Activated CD4-positive, alpha-beta T cell treated with anti-CD3 and anti-CD28 coated beads, Interleukin-2, amount 10 ng/mL, durations not matched to agents 24 days and 14 days (primary cell): Measurements from ENCODE around the gene FSTL1. TPM values are rescaled to one million over a fixed set of nuclear protein-coding genes. Genes with fewer than 3 reads are reported as not detected.
"Not testable (repeated sequence)": the region's sequence is repeated elsewhere in the genome, so short reads cannot be mapped to it uniquely, and the experiment has no call there.

Experiments
- DNase-seq: peaks from one replicate; pipeline ENCODE4 v3.0.0; 2022
- H3K27ac Mint-ChIP-seq: one replicate; pipeline ENCODE4 v1.8.0; 2022; ENCODE audit warnings: mild to moderate bottlenecking, mixed read lengths
- H3K27me3 Mint-ChIP-seq: one replicate; pipeline ENCODE4 v1.8.0; 2022; ENCODE audit warnings: mixed read lengths
- H3K36me3 Mint-ChIP-seq: one replicate; pipeline ENCODE4 v1.8.0; 2022; ENCODE audit warnings: low read depth, mild to moderate bottlenecking, mixed read lengths
- H3K4me1 Mint-ChIP-seq: one replicate; pipeline ENCODE4 v1.8.0; 2021; ENCODE audit warnings: mixed read lengths
- H3K4me3 Mint-ChIP-seq: one replicate; pipeline ENCODE4 v1.8.0; 2022; ENCODE audit warnings: mild to moderate bottlenecking, moderate library complexity, mixed read lengths
- H3K9me3 Mint-ChIP-seq: one replicate; pipeline ENCODE4 v1.8.0; 2021; ENCODE audit warnings: mixed read lengths
- intact Hi-C: fragments of 100-400 bp; cut with micrococcal nuclease; formaldehyde crosslinking; loops from one replicate; pipeline ENCODE4 v1.15.1; 2023
- total RNA-seq: library from RNA; stranded (reverse); gene quantifications from 2 replicates; pipeline ENCODE4 v1.2.3, GENCODE V29; 2022

The FSTL1 gene
- total RNA-seq, 1 donor from 2014 or later, result 0.26 TPM

DNA sequence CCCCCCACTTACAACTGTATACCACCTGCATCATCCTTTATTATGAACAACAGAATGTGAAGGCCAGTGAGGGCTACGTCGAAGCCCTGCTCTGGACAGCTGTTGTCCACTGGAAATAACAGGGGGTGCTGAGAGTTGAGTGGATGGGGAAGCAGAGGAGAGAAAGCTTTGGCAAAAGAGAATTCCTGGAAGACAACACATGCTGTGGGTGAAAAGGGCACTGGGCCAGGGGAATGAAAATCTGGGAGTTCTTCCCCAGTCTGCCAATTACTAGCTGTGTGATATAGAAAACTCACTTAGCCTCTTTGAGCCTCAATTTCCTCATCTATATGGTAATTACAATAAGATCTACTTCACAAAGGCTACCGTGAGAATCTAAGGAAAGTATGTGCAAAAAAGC is 40.7 kb downstream of the FSTL1 start:
- no peaks in the 10 kb centered on the region for H3K4me1 Mint-ChIP-seq
- intact Hi-C loops, result loop anchor here (10.0 kb wide), 1 partner anchor 385 kb away; no protein-coding TSS in a partner anchor
- H3K27me3 Mint-ChIP-seq, result no peaks in the 10 kb centered on the region
- no peak for DNase-seq
- no peaks in the 10 kb centered on the region for H3K36me3 Mint-ChIP-seq
- no peak overlapping the region for H3K27ac Mint-ChIP-seq
- H3K9me3 Mint-ChIP-seq, result no peaks in the 10 kb centered on the region
- H3K4me3 Mint-ChIP-seq, result no peak overlapping the region

DNA sequence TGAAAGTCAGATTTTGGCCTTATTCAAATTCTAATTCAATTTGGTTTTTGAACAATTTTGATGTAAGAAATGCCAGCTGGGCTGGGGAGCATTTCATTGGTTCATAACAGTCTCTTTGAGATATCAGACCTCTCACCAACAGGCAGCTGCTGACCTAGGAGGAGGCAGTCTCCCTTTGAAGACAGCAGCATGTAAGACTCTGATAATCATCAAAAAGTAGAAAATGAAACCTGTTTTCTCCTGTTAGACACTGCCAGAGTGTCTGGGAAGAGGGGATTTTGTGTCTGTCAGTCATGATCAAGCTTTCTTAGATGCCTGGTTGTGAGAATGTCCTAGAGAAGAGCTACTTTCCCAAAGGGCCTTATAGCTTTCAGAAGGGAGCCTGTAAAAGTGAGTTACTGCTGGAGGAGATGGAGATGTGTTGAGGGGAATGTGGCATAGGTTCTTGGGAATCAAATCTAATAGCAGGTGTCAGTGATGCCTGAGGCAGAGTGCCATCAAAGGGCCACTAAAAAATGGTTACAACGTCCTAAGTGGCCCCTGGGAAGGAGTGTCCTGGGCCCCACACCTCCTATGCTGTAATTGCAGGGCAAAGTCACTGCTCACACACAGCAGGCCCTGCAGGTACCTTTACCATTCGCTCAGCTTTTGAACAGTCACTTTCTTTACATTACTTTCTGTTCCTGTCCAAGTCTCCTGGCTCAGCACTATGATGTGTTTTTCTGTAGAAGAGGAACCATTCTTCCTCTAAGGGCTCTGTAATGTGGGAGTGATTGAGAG is 43.1 kb downstream of the FSTL1 start:
- H3K4me1 Mint-ChIP-seq, result no peaks in the 10 kb centered on the region
- H3K36me3 Mint-ChIP-seq, result no peaks in the 10 kb centered on the region
- no peaks in the 10 kb centered on the region for H3K27me3 Mint-ChIP-seq
- intact Hi-C loops, result no loop called here
- no peak overlapping the region for H3K27ac Mint-ChIP-seq
- no peak for DNase-seq
- H3K9me3 Mint-ChIP-seq, result no peaks in the 10 kb centered on the region
- H3K4me3 Mint-ChIP-seq, result no peak overlapping the region

DNA sequence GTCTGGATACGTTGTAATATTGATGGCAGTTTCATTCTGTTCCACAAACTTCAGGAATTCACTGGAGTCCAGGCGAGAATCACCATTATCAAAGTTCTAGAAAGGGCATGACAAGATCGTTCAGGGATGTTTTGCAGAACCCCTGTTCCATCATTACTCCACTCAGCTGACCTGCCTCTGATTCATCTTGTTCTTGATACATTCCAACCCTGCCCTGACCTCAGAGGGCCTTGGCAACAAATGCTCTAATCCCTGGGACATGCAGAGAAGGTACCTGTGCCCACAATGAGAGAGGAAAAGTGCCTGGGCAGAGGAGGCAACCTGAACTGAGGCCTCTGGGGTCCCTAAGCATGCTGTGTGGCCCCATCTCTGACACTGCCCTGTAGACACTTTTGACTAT is 45.9 kb downstream of the FSTL1 start:
- Mint-ChIP-seq H3K27ac (no peak overlapping the region), H3K27me3 (no peaks in the 10 kb centered on the region), H3K4me1 (no peaks in the 10 kb centered on the region), H3K4me3 (no peak overlapping the region), H3K9me3 (no peaks in the 10 kb centered on the region), H3K36me3 (no peaks in the 10 kb centered on the region)
- intact Hi-C loops, result no loop called here
- DNase-seq, result no peak

DNA sequence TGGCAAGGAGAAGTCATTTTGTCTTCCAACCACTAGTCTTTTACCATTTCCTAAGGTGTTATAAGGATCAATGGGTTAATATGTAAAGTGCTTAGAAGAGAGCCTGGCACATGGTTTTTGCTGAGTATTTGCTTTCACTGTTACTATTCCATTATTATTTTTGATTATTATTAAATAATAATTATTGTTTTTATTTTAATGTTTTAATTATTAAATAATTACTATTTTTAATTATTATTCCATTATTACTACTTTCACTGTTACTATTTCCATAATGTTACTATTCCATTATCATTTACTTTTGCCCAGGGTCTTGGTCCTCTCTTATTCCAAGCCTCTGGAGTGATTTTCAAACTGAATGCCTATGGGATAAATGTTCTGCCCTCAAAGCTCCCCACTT is 48.5 kb downstream of the FSTL1 start:
- H3K27me3 Mint-ChIP-seq, result no peaks in the 10 kb centered on the region
- intact Hi-C loops, result no loop called here
- H3K4me1 Mint-ChIP-seq, result no peaks in the 10 kb centered on the region

DNA sequence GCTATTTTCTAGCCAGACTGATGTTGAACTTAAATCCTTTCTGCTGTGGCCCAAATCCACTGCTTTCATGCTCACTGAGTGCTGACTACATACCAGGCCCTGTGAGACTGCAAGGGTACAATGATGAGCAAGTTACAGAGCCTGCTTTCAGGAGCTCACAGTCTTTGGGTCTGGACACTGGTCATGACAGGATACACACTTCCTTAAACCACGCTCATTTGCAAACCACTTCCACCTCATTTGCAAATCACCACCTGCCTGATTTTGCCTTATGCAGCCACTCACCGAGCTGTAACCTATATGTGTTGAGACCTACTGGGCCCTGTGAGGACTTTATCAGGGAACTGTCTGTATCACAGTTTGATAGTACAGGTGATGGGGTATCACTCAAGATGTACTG is 51.4 kb downstream of the FSTL1 start:
- Mint-ChIP-seq H3K36me3 (no peaks in the 10 kb centered on the region), H3K27ac (no peak overlapping the region), H3K4me1 (no peaks in the 10 kb centered on the region), H3K9me3 (no peaks in the 10 kb centered on the region), H3K27me3 (peaks cover 7% of the 10 kb centered on the region), H3K4me3 (no peak overlapping the region)
- intact Hi-C loops, result no loop called here
- DNase-seq, result no peak

More for the DNA sequence above, 48.5 kb downstream of the FSTL1 start:
- Mint-ChIP-seq H3K4me3 (no peak overlapping the region), H3K9me3 (no peaks in the 10 kb centered on the region), H3K36me3 (no peaks in the 10 kb centered on the region), H3K27ac (no peak overlapping the region)
- no peak for DNase-seq

DNA sequence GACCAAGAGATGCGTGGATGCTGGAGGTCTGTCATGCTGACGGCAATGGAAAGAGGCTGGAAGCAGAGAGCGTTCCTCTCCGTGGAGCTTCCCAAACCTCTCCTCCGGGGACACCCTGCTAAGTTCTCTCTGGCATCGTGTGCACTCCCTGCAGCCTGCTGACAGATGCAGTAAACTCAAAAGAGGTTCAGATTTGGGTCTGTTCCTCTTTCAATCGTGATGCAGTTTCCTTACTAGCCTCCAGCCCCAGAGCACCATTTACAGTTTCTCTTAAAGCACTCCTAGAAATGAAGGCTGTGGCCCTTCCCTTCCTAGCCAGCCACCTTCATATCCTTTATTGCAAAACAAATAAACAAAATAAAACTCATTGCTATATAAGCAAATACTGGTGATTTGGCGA is 54.3 kb downstream of the FSTL1 start:
- H3K36me3 Mint-ChIP-seq, result no peaks in the 10 kb centered on the region
- no peak overlapping the region for H3K4me3 Mint-ChIP-seq
- H3K27me3 Mint-ChIP-seq, result peaks cover 7% of the 10 kb centered on the region
- no peak overlapping the region for H3K27ac Mint-ChIP-seq
- intact Hi-C loops, result no loop called here
- no peaks in the 10 kb centered on the region for H3K9me3 Mint-ChIP-seq
- no peaks in the 10 kb centered on the region for H3K4me1 Mint-ChIP-seq
- DNase-seq, result no peak

DNA sequence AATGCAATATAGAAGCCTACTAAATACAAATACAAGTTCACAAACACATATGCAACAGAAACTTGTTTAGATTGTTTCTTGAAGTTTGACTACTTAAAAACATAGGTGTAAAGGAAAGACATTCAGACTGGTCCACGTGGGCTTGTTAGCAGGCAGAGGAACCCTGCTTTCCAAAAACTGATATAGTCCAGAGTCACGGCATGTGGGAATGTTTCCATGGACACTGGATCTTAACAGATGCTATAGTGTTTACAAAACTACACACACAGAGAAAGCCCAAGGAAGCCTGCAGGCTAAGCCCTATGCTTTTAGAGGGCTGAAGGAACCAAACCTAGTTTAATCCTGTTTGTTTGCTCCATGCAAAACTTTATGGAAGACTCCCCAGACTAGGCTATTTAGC is 56.4 kb downstream of the FSTL1 start:
- no peak for DNase-seq
- Mint-ChIP-seq H3K9me3 (no peaks in the 10 kb centered on the region), H3K27me3 (peaks cover 11% of the 10 kb centered on the region), H3K4me1 (no peaks in the 10 kb centered on the region), H3K4me3 (no peak overlapping the region), H3K27ac (no peak overlapping the region), H3K36me3 (no peaks in the 10 kb centered on the region)
- intact Hi-C loops, result no loop called here

DNA sequence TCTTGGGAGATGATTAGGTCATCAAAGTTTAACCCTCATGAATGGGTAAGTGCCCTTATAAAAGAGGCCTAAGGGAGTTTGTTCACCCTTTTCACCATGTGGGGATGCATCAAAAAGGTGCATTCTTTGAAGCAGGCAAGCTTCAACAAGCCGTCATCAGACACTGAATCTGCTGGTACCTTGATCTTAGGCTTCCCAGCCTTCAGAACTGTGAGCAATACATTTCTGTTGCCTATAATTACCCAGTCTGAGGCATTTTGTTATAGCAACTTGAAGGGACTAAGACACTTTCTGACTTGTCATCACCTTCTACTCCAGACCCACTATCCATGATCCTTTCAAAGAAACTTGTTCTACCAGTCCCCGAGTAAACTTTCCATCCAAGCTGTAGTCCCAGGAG is 57.0 kb downstream of the FSTL1 start:
- Mint-ChIP-seq H3K4me3 (no peak overlapping the region), H3K27ac (no peak overlapping the region), H3K4me1 (no peaks in the 10 kb centered on the region), H3K9me3 (no peaks in the 10 kb centered on the region), H3K36me3 (no peaks in the 10 kb centered on the region), H3K27me3 (peaks cover 11% of the 10 kb centered on the region)
- intact Hi-C loops, result no loop called here
- DNase-seq, result no peak

DNA sequence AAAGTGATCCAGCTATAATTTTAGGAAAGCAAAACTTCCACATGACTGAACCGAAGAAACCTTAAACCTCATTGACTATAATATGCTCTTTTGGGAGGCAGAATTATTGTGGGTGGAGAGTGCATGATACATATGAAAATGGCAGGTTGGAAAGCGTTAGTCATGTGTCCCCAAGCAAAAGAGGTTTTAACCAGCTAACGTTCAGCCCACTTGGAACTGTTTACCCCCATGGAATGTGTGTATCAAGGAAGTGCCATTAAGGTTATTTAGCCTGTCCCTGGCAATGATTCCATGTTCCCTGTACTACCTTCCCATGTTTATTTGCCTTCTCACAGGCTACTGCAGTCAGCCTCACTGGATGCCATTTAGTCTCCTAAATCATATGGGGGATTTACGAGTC is 57.5 kb downstream of the FSTL1 start:
- H3K4me1 Mint-ChIP-seq, result no peaks in the 10 kb centered on the region
- no peaks in the 10 kb centered on the region for H3K36me3 Mint-ChIP-seq
- H3K9me3 Mint-ChIP-seq, result no peaks in the 10 kb centered on the region
- intact Hi-C loops, result no loop called here
- H3K27me3 Mint-ChIP-seq, result peaks cover 11% of the 10 kb centered on the region
- no peak overlapping the region for H3K27ac Mint-ChIP-seq
- H3K4me3 Mint-ChIP-seq, result no peak overlapping the region
- no peak for DNase-seq

DNA sequence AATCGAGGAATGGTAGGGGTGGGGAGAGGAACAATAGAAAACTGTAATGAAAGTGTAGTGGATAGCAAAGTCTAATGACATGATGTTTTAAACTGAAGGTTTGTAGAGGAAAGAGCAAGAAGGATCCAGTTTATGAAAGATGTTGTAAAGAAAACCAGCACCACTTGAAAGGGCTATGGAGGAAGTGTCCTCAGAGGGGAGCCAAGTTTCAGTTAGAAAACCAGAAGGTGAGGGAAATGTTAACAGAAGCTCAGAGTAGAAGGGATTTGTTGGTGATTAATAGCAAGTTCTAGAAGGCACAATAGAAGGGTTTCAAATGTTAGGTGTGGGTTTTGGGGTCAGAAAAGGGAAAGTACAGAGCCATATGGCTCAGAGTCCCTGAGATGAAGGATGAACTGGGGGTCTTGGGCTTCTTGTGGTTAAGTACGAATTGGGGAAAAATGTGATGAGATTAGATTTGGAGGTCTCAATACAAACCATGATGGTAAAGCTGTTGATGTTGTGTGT is 67.8 kb downstream of the FSTL1 start:
- Mint-ChIP-seq H3K4me3 (no peak overlapping the region), H3K27ac (no peak overlapping the region)

DNA sequence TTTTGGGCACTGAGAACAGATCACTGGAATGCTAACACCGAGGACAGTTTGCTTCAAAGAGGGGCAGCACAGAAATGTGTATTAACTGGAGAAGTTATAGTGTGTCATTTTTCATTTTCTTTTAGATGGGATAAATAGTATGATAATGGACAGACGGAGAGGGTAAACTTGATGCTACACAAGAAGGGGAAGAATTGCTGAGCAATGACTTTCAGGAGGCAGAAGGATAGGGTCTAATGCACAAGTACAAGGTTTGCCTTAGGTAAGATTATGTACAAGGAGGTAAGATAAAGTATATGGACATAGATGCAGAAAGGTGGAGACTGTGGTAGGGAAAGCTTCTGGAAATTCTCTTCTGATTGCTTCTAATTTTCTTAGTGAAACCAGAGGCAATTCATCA is 69.3 kb downstream of the FSTL1 start:
- peaks cover 6% of the 10 kb centered on the region for H3K27me3 Mint-ChIP-seq
- peaks cover 4% of the 10 kb centered on the region for H3K9me3 Mint-ChIP-seq
- H3K4me1 Mint-ChIP-seq, result no peaks in the 10 kb centered on the region
- intact Hi-C loops, result no loop called here
- no peak for DNase-seq
- no peaks in the 10 kb centered on the region for H3K36me3 Mint-ChIP-seq
- H3K27ac Mint-ChIP-seq, result no peak overlapping the region
- H3K4me3 Mint-ChIP-seq, result no peak overlapping the region

More for the DNA sequence above, 67.8 kb downstream of the FSTL1 start:
- H3K27me3 Mint-ChIP-seq, result peaks cover 6% of the 10 kb centered on the region
- H3K9me3 Mint-ChIP-seq, result peaks cover 4% of the 10 kb centered on the region
- no peaks in the 10 kb centered on the region for H3K36me3 Mint-ChIP-seq
- no peaks in the 10 kb centered on the region for H3K4me1 Mint-ChIP-seq
- DNase-seq, result no peak
- intact Hi-C loops, result no loop called here

DNA sequence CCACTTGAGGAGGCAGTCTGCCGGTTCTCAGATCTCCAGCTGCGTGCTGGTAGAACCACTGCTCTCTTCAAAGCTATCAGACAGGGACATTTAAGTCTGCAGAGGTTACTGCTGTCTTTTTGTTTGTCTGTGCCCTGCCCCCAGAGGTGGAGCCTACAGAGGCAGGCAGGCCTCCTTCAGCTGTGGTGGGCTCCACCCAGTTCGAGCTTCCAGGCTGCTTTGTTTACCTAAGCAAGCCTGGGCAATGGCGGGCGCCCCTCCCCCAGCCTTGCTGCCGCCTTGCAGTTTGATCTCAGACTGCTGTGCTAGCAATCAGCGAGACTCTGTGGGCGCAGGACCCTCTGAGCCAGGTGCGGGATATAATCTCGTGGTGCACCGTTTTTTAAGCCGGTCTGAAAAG is 72.8 kb downstream of the FSTL1 start:
- H3K27me3 Mint-ChIP-seq, intact Hi-C loops, H3K4me3 Mint-ChIP-seq, H3K27ac Mint-ChIP-seq, H3K9me3 Mint-ChIP-seq, DNase-seq, H3K4me1 Mint-ChIP-seq, H3K36me3 Mint-ChIP-seq: not testable (repeated sequence)

DNA sequence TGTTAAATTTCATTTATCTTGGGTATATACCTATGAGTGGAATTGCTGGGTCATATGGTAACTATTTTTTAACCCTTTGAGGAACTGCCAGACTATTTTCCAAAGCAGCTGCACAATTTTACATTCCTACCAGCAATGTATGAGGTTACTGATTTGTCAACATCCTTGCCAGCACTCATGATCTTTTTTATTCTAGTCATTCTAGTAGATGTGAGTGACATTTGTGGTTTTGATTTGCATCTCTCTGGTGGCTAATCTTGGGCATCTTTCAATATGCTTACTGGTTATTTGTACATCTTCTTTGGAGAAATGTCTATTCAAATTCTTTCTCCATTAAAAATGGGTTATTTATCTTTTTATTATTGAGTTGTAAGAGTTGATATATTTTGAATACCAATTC is 80.3 kb downstream of the FSTL1 start:
- H3K4me3 Mint-ChIP-seq, result no peak overlapping the region

DNA sequence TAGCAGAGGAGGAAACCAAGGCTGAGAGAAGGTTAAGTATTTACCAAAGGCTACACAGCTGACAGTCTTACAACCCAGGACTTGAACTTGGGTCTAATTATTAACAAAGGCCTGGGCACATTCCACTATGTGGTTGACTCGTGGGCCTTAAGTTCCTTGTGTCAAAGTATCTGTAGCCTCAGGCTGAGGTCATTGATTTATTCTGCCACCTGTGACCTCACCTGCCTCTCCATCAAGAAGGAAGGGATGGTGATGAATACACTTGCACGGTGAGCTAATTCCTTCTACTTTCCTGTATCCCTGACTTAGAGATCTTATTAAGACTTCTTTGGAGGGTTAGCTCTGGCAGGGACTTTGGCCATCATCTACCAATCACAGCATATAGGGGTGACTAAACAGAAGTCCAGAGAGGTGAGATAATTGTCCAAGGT is 81.7 kb downstream of the FSTL1 start:
- Mint-ChIP-seq H3K9me3 (no peaks in the 10 kb centered on the region), H3K36me3 (no peaks in the 10 kb centered on the region), H3K27me3 (peaks cover 45% of the 10 kb centered on the region), H3K27ac (no peak overlapping the region), H3K4me1 (no peaks in the 10 kb centered on the region), H3K4me3 (no peak overlapping the region)
- no peak for DNase-seq
- intact Hi-C loops, result no loop called here

More for the DNA sequence above, 80.3 kb downstream of the FSTL1 start:
- intact Hi-C loops, result no loop called here
- Mint-ChIP-seq H3K36me3 (no peaks in the 10 kb centered on the region), H3K4me1 (no peaks in the 10 kb centered on the region), H3K27ac (no peak overlapping the region), H3K9me3 (no peaks in the 10 kb centered on the region), H3K27me3 (peaks cover 41% of the 10 kb centered on the region)
- no peak for DNase-seq

DNA sequence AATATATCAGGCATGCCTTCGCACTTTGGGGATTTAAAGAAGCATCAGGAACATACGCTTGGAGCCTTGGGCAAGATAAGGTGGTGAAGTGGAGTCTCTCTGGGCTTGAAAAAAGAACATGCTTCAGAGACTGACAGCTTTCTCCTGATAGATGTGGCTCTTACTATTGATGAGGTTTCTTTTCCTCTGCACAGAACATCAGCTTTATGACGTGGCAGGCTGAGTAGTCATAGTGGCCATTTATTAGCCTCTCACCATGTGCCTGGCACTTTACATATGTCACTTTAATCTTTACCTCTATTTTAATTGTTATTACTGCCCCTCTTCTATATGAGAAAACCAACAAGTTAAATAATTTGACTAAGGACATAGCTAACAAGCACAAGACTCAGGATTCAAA is 82.6 kb downstream of the FSTL1 start:
- Mint-ChIP-seq H3K9me3 (no peaks in the 10 kb centered on the region), H3K27ac (no peak overlapping the region), H3K4me1 (no peaks in the 10 kb centered on the region), H3K4me3 (no peak overlapping the region), H3K36me3 (no peaks in the 10 kb centered on the region), H3K27me3 (peaks cover 49% of the 10 kb centered on the region)
- DNase-seq, result no peak
- intact Hi-C loops, result no loop called here
